ENCODE results near the gene NUAK1. TPM values are rescaled to one million over a fixed set of nuclear protein-coding genes. Genes with fewer than 3 reads are reported as not detected.

NUAK1 gene
- total RNA-seq, 2 experiments from 2014 or later: not detected

GRCh38 chr12:106096376-106096775, 42.4 kb downstream of the NUAK1 start:
- no peaks in the 10 kb centered on the region for H3K9me3 Mint-ChIP-seq (ENCODE audit: insufficient read depth)
- ChIA-PET POLR2A (no interaction called here), CTCF (no interaction called here)
- DNase-seq (no peak), ATAC-seq (no peak)
- peaks cover 19% of the 10 kb centered on the region for H3K27me3 Mint-ChIP-seq (ENCODE audit: low read depth)
- no peak overlapping the region for H3K27ac Mint-ChIP-seq
- H3K4me3 Mint-ChIP-seq: no peak overlapping the region
- no peaks in the 10 kb centered on the region for H3K4me1 Mint-ChIP-seq (ENCODE audit: low read depth)
- no peaks in the 10 kb centered on the region for H3K36me3 Mint-ChIP-seq (ENCODE audit: low read depth)

GRCh38 chr12:106094304-106094703, 44.5 kb downstream of the NUAK1 start:
- ChIA-PET POLR2A (no interaction called here), CTCF (no interaction called here)
- H3K9me3 Mint-ChIP-seq (ENCODE audit: insufficient read depth): no peaks in the 10 kb centered on the region
- H3K27ac Mint-ChIP-seq: no peak overlapping the region
- DNase-seq: no peak
- no peaks in the 10 kb centered on the region for H3K4me1 Mint-ChIP-seq (ENCODE audit: low read depth)
- ATAC-seq: no peak
- H3K36me3 Mint-ChIP-seq (ENCODE audit: low read depth): no peaks in the 10 kb centered on the region
- H3K4me3 Mint-ChIP-seq: no peak overlapping the region
- peaks cover 16% of the 10 kb centered on the region for H3K27me3 Mint-ChIP-seq (ENCODE audit: low read depth)

DNA sequence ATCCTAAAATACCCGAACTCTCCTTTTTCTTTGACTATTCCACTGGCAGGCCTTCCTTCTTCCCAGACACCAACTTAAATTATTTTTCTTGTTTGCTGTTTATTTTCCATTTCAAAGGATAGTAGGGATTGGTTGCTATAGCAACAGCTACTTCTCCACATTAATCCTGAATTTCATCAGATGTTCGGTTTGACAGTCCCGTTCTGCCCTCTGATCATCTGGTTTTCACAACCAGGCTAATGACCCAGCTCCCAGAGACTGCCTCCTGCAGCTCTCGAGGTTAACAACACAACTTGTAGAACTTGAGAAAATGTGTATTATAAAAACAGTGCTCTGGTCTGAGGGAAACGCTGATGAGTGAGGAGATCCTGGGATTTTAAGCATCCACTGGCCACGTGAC, 45.5 kb downstream of the NUAK1 start:
- Mint-ChIP-seq H3K27ac (no peak overlapping the region), H3K36me3 (ENCODE audit: low read depth) (no peaks in the 10 kb centered on the region), H3K4me1 (ENCODE audit: low read depth) (no peaks in the 10 kb centered on the region), H3K27me3 (ENCODE audit: low read depth) (peaks cover 9% of the 10 kb centered on the region), H3K9me3 (ENCODE audit: insufficient read depth) (no peaks in the 10 kb centered on the region), H3K4me3 (no peak overlapping the region)
- ChIA-PET POLR2A (no interaction called here), CTCF (interaction anchor here (0.8 kb wide), 1 partner anchor 112 kb away, joined by 3 read pairs; no protein-coding TSS in a partner anchor)
- ATAC-seq: no peak
- DNase-seq: no peak

DNA sequence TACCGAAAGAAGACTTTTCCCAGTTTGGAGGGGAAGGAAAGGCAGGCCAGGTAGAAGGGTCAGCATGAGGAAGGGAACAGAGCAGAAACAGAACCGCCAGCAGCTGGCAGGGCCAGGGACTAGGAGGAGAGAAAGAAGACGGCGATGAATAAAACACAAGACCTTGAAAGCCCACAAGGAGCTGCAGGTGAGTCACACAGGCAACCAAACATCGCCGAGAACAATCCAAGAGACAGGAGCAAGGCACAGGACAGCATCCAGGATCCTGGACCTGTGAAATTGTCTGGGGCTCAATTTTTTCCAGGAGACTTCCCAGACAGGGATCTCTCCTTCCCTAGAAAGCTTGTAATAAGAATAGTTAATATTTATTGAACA, 47.3 kb downstream of the NUAK1 start:
- CTCF ChIA-PET: no interaction called here

DNA sequence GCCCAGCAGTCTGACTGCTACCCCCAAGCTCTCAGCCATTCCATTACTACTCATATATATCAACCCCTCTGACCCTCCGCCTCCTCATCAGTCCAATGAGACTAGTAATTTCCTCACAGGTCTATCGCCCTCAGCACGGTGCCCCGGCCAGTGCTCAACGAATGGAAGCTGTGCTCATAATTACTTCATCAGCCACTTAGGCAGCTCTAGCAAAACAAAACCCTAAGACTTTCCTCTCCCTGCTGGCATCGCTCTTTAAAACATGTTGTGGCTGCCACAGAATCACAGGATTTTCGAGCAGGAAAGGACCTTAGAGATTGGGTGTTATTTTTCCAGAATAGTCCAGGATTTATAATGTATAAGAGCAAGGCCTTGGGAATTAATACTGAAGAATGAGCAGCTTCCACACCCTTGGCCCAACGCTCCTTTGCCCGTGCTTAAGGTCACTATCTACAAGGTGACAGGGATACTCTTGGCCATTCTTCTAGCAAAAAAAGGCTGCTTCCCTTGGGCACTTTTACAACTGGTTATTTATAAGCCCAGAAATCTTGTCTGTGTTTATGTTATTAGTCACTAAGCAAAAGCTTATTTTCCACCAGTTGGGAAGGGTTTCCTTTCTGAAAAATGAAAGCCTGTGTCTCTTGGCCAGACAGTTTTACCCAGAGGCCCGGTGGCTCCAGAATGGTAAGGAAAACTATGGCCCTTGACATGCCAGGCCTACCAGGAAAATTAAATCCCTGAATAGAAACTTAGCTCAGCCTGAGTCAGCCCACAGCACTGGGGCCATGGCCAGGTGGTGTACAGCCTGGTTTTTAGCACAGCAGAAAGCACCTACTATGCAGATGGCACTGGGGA, 47.9 kb downstream of the NUAK1 start:
- Mint-ChIP-seq H3K9me3 (ENCODE audit: insufficient read depth) (no peaks in the 10 kb centered on the region), H3K36me3 (ENCODE audit: low read depth) (no peaks in the 10 kb centered on the region), H3K27me3 (ENCODE audit: low read depth) (no peaks in the 10 kb centered on the region), H3K4me1 (ENCODE audit: low read depth) (no peaks in the 10 kb centered on the region), H3K4me3 (no peak overlapping the region), H3K27ac (no peak overlapping the region)
- ATAC-seq (no peak), DNase-seq (no peak)
- ChIA-PET POLR2A (interaction anchor here (0.7 kb wide), 1 partner anchor 11 kb away, joined by 3 read pairs; no protein-coding TSS in a partner anchor), CTCF (no interaction called here)

More for the DNA sequence above, 47.3 kb downstream of the NUAK1 start:
- DNase-seq (no peak), ATAC-seq (no peak)
- no peaks in the 10 kb centered on the region for H3K4me1 Mint-ChIP-seq (ENCODE audit: low read depth)
- H3K4me3 Mint-ChIP-seq: no peak overlapping the region
- H3K27ac Mint-ChIP-seq: no peak overlapping the region
- POLR2A ChIA-PET: no interaction called here
- no peaks in the 10 kb centered on the region for H3K9me3 Mint-ChIP-seq (ENCODE audit: insufficient read depth)
- no peaks in the 10 kb centered on the region for H3K27me3 Mint-ChIP-seq (ENCODE audit: low read depth)
- H3K36me3 Mint-ChIP-seq (ENCODE audit: low read depth): no peaks in the 10 kb centered on the region

- Mint-ChIP-seq H3K27ac (no peak overlapping the region), H3K4me1 (ENCODE audit: low read depth) (no peaks in the 10 kb centered on the region), H3K4me3 (no peak overlapping the region), H3K9me3 (ENCODE audit: insufficient read depth) (no peaks in the 10 kb centered on the region), H3K27me3 (ENCODE audit: low read depth) (no peaks in the 10 kb centered on the region), H3K36me3 (ENCODE audit: low read depth) (no peaks in the 10 kb centered on the region)
- ATAC-seq (no peak), DNase-seq (no peak)
- ChIA-PET CTCF (no interaction called here), POLR2A (no interaction called here)
These were observed 48.8 kb downstream of the NUAK1 start for GRCh38 chr12:106089935-106090334.

DNA sequence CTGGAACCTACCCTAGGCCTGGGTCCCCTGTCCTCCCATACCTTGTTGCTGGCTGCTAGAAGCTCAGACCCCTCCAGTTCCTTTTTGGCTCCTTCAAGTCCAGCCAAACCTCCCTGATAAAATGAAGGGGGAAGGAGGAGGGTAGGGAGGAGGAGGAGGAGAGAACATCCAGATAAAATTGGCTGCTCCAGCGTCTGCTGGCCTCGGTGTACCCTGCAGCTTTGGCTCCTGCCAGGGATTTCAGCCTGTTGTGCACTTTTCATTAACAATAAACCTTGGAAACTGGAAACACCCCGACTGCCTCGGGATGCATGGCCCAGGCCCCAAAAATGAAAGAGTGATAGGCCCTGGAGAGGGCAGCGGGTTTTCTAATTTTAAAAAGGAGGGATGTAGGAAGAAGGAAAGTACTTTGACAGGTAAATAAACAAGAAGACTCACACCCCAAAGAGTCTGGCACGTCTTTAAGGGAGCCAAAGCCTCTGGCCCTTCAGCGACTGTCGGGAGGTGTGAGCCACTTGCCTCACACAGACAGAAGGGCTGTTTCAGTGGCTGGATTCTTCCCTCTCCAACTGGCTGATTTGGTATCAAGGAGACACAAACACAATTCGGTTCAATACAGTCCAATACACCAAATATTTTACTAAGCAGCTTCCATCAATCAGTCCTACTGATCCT, 49.8 kb downstream of the NUAK1 start:
- Mint-ChIP-seq H3K4me3 (no peak overlapping the region), H3K4me1 (ENCODE audit: low read depth) (no peaks in the 10 kb centered on the region), H3K27ac (no peak overlapping the region), H3K36me3 (ENCODE audit: low read depth) (no peaks in the 10 kb centered on the region), H3K27me3 (ENCODE audit: low read depth) (peaks cover 4% of the 10 kb centered on the region), H3K9me3 (ENCODE audit: insufficient read depth) (no peaks in the 10 kb centered on the region)
- DNase-seq (no peak), ATAC-seq (no peak)
- ChIA-PET CTCF (no interaction called here), POLR2A (no interaction called here)

DNA sequence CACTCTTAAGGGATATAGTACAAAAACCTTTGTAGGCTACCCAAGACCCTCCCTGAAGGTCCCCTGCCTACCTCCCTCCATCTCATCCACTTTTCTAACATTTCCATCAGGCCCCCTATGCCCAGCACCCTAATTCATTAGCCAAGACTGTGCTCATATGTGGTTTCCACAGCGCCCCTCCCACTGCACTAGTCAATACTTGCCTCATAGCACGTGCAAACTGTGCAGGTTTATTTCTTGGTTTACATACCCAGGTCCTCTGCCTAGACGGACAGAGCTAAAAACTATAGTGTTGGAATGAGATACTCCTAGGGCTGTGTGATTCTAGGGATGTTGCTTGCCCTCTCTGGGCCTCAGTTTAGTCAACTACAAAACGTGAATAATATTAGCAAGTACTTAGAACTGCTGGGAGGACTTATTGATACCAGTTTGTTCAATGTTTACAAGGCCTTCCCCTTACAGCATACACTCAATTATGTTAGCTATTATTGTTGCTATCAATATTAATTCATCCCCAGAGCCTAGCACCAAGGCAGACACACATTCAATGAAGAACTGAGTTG, 50.4 kb downstream of the NUAK1 start:
- DNase-seq (no peak), ATAC-seq (no peak)
- H3K4me3 Mint-ChIP-seq: no peak overlapping the region
- H3K27ac Mint-ChIP-seq: no peak overlapping the region
- POLR2A ChIA-PET: no interaction called here
- no peaks in the 10 kb centered on the region for H3K4me1 Mint-ChIP-seq (ENCODE audit: low read depth)
- peaks cover 5% of the 10 kb centered on the region for H3K27me3 Mint-ChIP-seq (ENCODE audit: low read depth)
- H3K36me3 Mint-ChIP-seq (ENCODE audit: low read depth): no peaks in the 10 kb centered on the region
- CTCF ChIA-PET: no interaction called here
- H3K9me3 Mint-ChIP-seq (ENCODE audit: insufficient read depth): no peaks in the 10 kb centered on the region

DNA sequence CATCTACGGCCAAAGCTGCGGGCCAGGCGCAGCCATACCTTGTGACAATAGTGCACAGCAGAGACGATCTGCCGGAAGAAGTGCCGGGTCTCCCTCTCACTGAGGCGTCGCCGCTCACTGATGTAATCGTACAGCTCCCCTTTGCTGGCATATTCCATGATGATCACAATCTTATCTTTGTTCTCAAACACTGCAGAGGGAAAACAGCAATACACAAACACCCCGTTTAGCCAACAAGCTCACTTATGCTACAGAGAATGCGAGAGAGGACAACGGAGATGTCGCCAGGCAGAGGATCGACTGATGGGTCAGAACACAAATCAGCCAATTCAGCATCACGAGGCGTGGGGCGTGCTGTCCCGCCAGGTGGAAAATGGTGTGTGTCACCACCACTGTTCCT, 52.1 kb downstream of the NUAK1 start:
- ChIA-PET POLR2A (no interaction called here), CTCF (no interaction called here)
- Mint-ChIP-seq H3K9me3 (ENCODE audit: insufficient read depth) (no peaks in the 10 kb centered on the region), H3K36me3 (ENCODE audit: low read depth) (no peaks in the 10 kb centered on the region), H3K4me1 (ENCODE audit: low read depth) (no peaks in the 10 kb centered on the region), H3K27ac (no peak overlapping the region), H3K4me3 (no peak overlapping the region), H3K27me3 (ENCODE audit: low read depth) (peaks cover 5% of the 10 kb centered on the region)
- ATAC-seq (no peak), DNase-seq (no peak)

DNA sequence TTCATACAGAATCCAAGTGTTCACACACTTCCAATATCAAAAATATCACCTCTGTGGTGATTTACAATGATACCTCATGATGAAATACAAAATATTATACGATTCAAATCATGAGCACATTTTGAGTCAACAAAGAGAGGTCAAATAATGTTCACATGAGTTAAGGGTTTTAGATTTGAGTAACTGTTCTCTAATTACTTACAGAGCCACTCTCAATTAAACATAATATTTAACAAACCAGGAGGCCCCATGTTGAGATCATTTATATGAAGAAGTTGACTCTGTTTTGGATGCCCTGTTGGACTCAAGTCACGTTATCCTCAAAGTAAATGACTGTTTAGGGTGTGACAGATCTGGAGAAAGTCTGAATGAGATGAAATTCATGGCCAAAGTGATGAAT, 53.5 kb downstream of the NUAK1 start:
- no peaks in the 10 kb centered on the region for H3K36me3 Mint-ChIP-seq (ENCODE audit: low read depth)
- H3K4me1 Mint-ChIP-seq (ENCODE audit: low read depth): no peaks in the 10 kb centered on the region
- DNase-seq (no peak), ATAC-seq (no peak)
- ChIA-PET CTCF (no interaction called here), POLR2A (no interaction called here)
- no peaks in the 10 kb centered on the region for H3K9me3 Mint-ChIP-seq (ENCODE audit: insufficient read depth)
- H3K27me3 Mint-ChIP-seq (ENCODE audit: low read depth): peaks cover 5% of the 10 kb centered on the region
- H3K27ac Mint-ChIP-seq: no peak overlapping the region
- no peak overlapping the region for H3K4me3 Mint-ChIP-seq

DNA sequence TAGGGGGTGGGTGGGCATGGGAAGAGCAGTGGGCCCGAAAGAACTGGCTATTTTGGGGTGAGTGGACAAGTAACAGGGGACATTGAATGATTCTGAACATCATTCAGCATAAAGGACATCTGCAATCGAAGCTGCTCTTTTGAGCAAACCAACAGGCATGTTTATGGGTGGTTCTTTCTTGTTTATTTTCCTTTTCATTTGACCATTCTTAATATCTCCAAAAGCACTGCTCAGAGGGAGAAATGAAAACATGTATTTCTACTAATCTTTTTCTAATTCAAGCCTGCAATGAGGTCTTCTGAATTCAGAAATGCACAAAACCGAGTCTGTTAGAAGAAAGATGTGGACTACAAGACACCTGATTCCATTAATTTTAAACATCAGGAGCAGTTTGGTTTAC, 54.0 kb downstream of the NUAK1 start:
- no peak overlapping the region for H3K27ac Mint-ChIP-seq
- peaks cover 5% of the 10 kb centered on the region for H3K27me3 Mint-ChIP-seq (ENCODE audit: low read depth)
- DNase-seq (no peak), ATAC-seq (no peak)
- no peaks in the 10 kb centered on the region for H3K4me1 Mint-ChIP-seq (ENCODE audit: low read depth)
- no peaks in the 10 kb centered on the region for H3K9me3 Mint-ChIP-seq (ENCODE audit: insufficient read depth)
- POLR2A ChIA-PET: no interaction called here
- H3K36me3 Mint-ChIP-seq (ENCODE audit: low read depth): no peaks in the 10 kb centered on the region
- no peak overlapping the region for H3K4me3 Mint-ChIP-seq
- CTCF ChIA-PET: no interaction called here

DNA sequence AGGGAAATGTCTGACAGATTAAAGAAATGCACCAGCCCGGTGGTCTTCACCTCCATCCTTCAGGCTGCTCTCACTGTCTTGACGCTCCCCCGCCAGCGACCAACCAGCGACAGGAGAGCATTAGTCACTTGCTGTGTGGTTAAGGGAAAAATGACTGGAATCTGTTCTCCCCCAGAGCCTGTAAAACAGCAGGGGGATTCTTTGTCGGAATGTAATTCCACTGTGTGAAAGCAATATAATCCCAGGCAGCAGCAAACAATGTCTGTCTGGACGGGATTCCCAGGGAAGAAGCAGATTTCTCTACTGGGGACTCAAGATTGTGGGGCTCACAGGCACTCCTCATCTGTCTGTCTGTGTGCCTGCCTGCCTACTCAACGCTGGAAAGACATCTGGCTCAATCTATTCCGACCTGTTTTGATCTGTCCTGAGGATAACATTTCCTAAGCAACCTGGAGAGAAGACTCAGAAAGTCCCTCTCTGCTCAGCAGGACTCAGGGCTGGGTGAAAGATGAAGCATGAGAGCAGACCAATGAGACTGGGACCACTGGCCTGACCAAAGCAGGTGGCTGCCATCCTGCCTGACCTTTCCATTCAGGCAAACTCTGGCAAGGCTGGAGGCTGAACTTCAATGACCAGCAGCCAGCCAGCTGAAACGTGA, 54.6 kb downstream of the NUAK1 start:
- Mint-ChIP-seq H3K4me1 (ENCODE audit: low read depth) (no peaks in the 10 kb centered on the region), H3K36me3 (ENCODE audit: low read depth) (no peaks in the 10 kb centered on the region), H3K27ac (no peak overlapping the region), H3K27me3 (ENCODE audit: low read depth) (peaks cover 5% of the 10 kb centered on the region), H3K4me3 (no peak overlapping the region), H3K9me3 (ENCODE audit: insufficient read depth) (no peaks in the 10 kb centered on the region)
- DNase-seq (no peak), ATAC-seq (no peak)
- ChIA-PET CTCF (no interaction called here), POLR2A (no interaction called here)

All from activated CD8-positive, alpha-beta T cell treated with anti-CD3 and anti-CD28 coated beads, Interleukin-2, amount 10 ng/mL, durations not matched to agents 7 days and 5 days (primary cell).